Measurements from ENCODE around the gene PTPRN2. TPM values are rescaled to one million over a fixed set of nuclear protein-coding genes. Genes with fewer than 3 reads are reported as not detected.
"Not testable (repeated sequence)": the region's sequence is repeated elsewhere in the genome, so short reads cannot be mapped to it uniquely, and the experiment has no call there.

Gene PTPRN2
- total RNA-seq, 2 donors from 2014 or later: 0.35 to 0.61 TPM

DNA sequence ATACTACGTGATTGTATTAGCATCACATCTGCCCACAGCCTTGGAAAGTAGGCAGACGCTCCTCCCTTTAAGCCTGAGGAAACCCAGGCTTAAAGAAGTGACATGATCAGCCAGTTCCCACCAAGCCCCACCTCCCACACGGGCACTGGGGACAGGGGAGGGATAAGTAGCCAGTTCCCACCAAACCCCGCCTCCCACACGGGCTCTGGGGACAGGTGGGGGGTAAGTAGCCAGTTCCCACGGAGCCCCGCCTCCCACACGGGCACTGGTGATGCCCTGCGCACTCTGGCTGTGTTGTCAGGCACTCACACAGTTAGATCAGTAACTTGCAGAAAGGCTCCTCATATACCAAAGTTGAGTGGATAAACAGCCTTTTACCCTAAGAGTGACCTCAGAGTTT, 606.8 kb downstream of the PTPRN2 start:
- Mint-ChIP-seq H3K27ac (no peak overlapping the region), H3K9me3 (peaks cover 0 to 6% of the 10 kb centered on the region in 2 donors), H3K36me3 (peaks cover 0 to 7% of the 10 kb centered on the region in 2 donors)
- DNase-seq (ENCODE audit: low spot score in 2 of 2) (peak in 1 of 2 donors; percentile 13), ATAC-seq (no peak)

GRCh38 chr7:157980341-157980731, 607.3 kb downstream of the PTPRN2 start:
- ATAC-seq, H3K27ac Mint-ChIP-seq, H3K36me3 Mint-ChIP-seq: not testable (repeated sequence)
- peak in 1 of 2 donors; percentile 18 for DNase-seq (ENCODE audit: low spot score in 2 of 2)
- H3K9me3 Mint-ChIP-seq: peaks cover 4 to 10% of the 10 kb centered on the region in 2 donors

DNA sequence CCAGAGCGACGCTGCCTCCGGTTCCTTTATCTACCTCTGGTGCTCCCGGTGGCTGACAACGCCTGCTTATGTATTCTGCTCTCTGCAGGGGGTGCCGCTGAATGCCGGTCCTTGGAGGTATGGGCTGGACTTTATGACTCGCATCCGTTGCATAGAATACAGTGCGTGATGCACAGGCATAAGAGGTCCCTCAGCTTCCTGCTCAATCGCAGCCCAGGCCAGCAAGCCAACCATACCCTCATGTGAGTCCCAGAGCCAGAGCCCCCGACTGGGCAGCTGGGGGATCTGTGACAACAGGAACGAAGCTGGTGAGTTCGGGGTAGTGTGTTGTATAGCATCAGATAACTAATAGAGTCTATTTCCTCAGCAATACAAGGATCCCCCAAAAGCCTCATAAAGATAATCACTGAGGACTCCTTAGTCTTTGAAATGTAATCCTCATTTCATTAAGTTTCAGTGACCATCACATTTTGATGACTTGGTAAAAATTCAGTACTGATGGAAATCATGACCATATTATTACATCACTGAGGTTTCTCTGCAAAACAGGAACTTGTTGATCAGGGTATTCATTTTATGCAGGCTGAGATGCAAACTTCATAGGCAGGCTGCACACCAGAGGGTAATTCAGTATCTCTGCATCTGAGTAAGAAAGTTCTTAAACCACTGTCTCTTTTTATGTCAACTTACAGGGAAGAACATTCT, 607.8 kb downstream of the PTPRN2 start:
- ATAC-seq (no peak), DNase-seq (ENCODE audit: low spot score in 2 of 2) (peak in 1 of 2 donors; percentile 44)
- Mint-ChIP-seq H3K27ac (no peak overlapping the region), H3K9me3 (peaks cover 8 to 12% of the 10 kb centered on the region in 2 donors), H3K36me3 (peaks cover 9 to 15% of the 10 kb centered on the region in 2 donors)

GRCh38 chr7:157978766-157979165, 608.9 kb downstream of the PTPRN2 start:
- Mint-ChIP-seq H3K9me3 (peaks cover 8 to 9% of the 10 kb centered on the region in 2 donors), H3K36me3 (peaks cover 19 to 22% of the 10 kb centered on the region in 2 donors), H3K27ac (no peak overlapping the region)
- DNase-seq (ENCODE audit: low spot score in 2 of 2): peak in 1 of 2 donors; percentile 16
- no peak for ATAC-seq

- peaks cover 21 to 23% of the 10 kb centered on the region in 2 donors for H3K36me3 Mint-ChIP-seq
- peak in 1 of 2 donors; percentile 28 for DNase-seq (ENCODE audit: low spot score in 2 of 2)
- no peak overlapping the region for H3K27ac Mint-ChIP-seq
- ATAC-seq: no peak
- peaks cover 8 to 9% of the 10 kb centered on the region in 2 donors for H3K9me3 Mint-ChIP-seq
Observed at GRCh38 chr7:157977717-157978496, 609.7 kb downstream of the PTPRN2 start.

DNA sequence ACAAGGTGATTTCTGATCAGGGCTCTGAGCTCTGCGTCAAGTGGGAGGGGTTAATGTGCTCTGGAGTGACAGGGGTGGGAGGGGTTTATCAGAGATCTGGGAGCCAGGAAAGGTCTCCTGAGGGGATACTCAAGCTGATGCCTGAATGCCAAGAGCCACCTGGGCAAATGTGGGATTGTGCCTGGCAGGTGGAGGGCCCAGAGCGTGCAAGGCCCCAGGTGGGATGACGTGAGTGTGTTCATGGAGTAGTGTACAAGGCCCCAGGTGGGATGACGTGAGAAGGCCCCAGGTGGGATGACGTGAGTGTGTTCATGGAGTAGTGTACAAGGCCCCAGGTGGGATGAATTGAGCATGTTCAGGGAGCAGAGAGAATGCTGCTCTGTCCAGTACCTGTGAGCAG, 610.3 kb downstream of the PTPRN2 start:
- DNase-seq (ENCODE audit: low spot score in 2 of 2): peak in 1 of 2 donors; percentile 34
- no peak for ATAC-seq
- no peak overlapping the region for H3K27ac Mint-ChIP-seq
- H3K36me3 Mint-ChIP-seq: peaks cover 21 to 23% of the 10 kb centered on the region in 2 donors
- peaks cover 8 to 9% of the 10 kb centered on the region in 2 donors for H3K9me3 Mint-ChIP-seq

DNA sequence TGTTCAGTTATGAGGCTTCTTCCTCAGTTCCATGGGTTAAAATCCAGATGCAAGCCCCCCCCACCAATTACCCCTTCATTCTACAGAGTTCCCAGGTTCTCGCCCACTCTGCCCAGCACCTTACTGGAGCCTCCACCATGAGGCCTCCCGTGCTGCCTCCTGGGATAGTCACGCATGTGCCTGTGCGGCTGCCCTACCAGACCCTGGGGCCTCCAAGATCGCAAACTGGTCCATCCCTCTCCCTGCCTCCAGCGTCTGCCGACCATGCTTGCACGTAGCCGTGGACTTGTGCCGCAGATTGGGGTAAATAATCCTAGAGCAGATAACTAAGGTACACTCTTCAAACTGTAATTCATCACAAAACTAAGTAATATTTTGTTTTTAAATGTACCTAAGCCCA, 611.2 kb downstream of the PTPRN2 start:
- peaks cover 8 to 14% of the 10 kb centered on the region in 2 donors for H3K9me3 Mint-ChIP-seq
- H3K36me3 Mint-ChIP-seq: peaks cover 29% of the 10 kb centered on the region in 2 donors
- DNase-seq (ENCODE audit: low spot score in 2 of 2): peak in 1 of 2 donors; percentile 0
- no peak for ATAC-seq
- peak overlapping the region in 1 of 2 donors; percentile 79 for H3K27ac Mint-ChIP-seq

- Mint-ChIP-seq H3K9me3 (peaks cover 12 to 19% of the 10 kb centered on the region in 2 donors), H3K27ac (no peak overlapping the region), H3K36me3 (peaks cover 33 to 34% of the 10 kb centered on the region in 2 donors)
- ATAC-seq: no peak
- peak in 1 of 2 donors; percentile 42 for DNase-seq (ENCODE audit: low spot score in 2 of 2)
Observed at GRCh38 chr7:157975401-157976372, 611.9 kb downstream of the PTPRN2 start.

DNA sequence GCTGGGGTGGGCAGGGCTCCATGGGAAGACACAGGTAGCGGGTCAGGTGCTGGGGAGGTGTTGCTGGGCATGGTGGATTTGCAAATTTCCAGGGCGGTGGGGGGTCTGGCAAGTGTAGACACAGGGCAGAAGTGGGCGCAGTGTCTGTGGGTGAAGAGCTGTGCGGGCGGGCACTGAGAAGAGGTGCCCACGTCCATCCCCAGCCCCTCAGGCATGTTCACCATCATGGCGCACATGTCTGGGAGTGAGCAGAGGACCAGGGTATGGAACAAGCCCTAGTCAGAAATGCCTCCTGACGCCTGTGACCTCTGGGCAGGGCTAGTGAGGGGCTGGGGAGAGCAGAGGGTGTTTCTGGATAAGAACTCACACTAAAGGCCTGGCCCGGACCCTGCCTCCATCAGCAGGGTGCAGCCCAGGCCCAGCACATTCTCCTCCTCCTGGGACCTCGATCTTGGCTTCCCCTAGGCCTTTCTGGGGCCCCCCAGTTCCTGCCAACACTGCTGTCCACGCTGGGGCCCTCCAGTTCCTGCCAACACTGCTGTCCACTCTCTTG, 612.9 kb downstream of the PTPRN2 start:
- Mint-ChIP-seq H3K9me3 (peaks cover 16 to 24% of the 10 kb centered on the region in 2 donors), H3K27ac (no peak overlapping the region), H3K36me3 (peaks cover 35 to 42% of the 10 kb centered on the region in 2 donors)
- DNase-seq (ENCODE audit: low spot score in 2 of 2) (no peak), ATAC-seq (no peak)

GRCh38 chr7:157973971-157974677, 613.5 kb downstream of the PTPRN2 start:
- ATAC-seq (no peak), DNase-seq (ENCODE audit: low spot score in 2 of 2) (peak in 1 of 2 donors; percentile 25)
- Mint-ChIP-seq H3K27ac (no peak overlapping the region), H3K9me3 (peaks cover 16 to 24% of the 10 kb centered on the region in 2 donors), H3K36me3 (peaks cover 35 to 42% of the 10 kb centered on the region in 2 donors)

DNA sequence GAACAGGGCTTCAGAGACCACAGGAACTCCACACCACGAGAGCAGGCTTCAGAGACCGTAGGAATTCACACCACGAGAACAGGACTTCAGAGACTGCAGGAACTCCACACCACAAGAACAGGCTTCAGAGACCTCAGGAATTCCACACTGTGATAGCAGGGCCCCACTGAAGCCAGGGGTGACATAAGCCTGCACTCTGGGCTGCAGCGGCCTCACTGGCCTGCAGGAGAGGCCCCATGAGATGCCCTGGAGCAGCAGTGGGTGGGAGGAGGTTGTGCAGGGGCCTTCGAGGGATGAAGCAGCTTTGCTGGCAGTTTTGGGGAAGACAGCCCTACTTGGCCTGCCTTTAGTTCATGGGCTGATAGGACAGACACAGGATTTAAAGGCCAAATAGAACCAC, 614.7 kb downstream of the PTPRN2 start:
- H3K27ac Mint-ChIP-seq: no peak overlapping the region
- ATAC-seq: no peak
- H3K36me3 Mint-ChIP-seq: peaks cover 42 to 44% of the 10 kb centered on the region in 2 donors
- peak in 1 of 2 donors; percentile 7 for DNase-seq (ENCODE audit: low spot score in 2 of 2)
- peaks cover 16 to 24% of the 10 kb centered on the region in 2 donors for H3K9me3 Mint-ChIP-seq

DNA sequence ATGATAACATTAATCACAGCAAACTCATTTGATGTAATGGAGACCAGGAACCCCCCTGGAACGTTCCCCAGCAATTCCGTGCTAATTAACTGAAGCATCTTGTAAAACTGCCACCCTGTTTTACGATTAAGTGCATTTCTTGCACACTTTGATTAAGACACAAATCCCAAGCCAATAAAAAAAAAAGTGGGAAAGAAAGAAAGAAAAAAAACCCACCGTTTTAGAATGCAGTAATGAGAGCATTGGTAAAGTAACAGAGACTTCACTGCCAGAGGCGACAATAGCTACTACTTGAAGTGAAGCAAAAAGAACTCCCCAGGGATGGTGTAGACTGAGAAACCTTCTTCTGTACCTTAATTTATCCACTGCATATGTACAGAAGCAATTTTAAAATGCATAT, 616.1 kb downstream of the PTPRN2 start:
- ATAC-seq (no peak), DNase-seq (ENCODE audit: low spot score in 2 of 2) (no peak)
- Mint-ChIP-seq H3K9me3 (peaks cover 16 to 24% of the 10 kb centered on the region in 2 donors), H3K36me3 (peaks cover 42% of the 10 kb centered on the region in 2 donors), H3K27ac (no peak overlapping the region)

DNA sequence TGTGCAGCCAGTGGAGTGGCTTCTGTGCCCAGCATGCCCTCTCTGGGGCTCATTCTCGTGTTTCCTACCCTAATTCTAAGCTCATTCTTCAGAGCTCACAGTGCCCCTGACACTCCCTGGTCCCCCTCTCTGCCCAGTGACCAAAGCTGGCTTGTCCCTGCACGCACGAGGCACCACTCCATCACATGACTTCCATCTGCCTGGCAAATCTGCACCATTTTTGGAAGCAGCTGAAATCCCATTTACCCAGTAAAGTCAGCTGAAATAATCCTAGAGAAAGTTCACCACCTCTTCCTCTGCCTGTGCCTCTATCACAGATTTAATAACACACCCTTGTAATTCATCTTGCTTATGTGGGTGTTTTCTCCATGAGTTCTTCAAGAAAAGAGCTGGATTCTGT, 616.9 kb downstream of the PTPRN2 start:
- ATAC-seq (no peak), DNase-seq (ENCODE audit: low spot score in 2 of 2) (peak in 1 of 2 donors; percentile 2)
- Mint-ChIP-seq H3K36me3 (peaks cover 37 to 42% of the 10 kb centered on the region in 2 donors), H3K9me3 (peaks cover 16 to 24% of the 10 kb centered on the region in 2 donors), H3K27ac (no peak overlapping the region)

GRCh38 chr7:157969995-157970394, 617.6 kb downstream of the PTPRN2 start:
- no peak overlapping the region for H3K27ac Mint-ChIP-seq
- ATAC-seq (no peak), DNase-seq (ENCODE audit: low spot score in 2 of 2) (no peak)
- H3K9me3 Mint-ChIP-seq: peaks cover 9 to 16% of the 10 kb centered on the region in 2 donors
- H3K36me3 Mint-ChIP-seq: peaks cover 31 to 35% of the 10 kb centered on the region in 2 donors

- H3K36me3 Mint-ChIP-seq: peaks cover 13 to 14% of the 10 kb centered on the region in 2 donors
- H3K9me3 Mint-ChIP-seq: peaks cover 8 to 11% of the 10 kb centered on the region in 2 donors
- ATAC-seq: no peak
- DNase-seq (ENCODE audit: low spot score in 2 of 2): no peak
- H3K27ac Mint-ChIP-seq: no peak overlapping the region
Observed at GRCh38 chr7:157966490-157966889, 621.1 kb downstream of the PTPRN2 start.
